Tibial artery (tissue), 4 donors: ENCODE measurements around the gene PRKAG2.
A peak's percentile ranks its signal among the peaks of the same experiment; 100 is the strongest.

Experiments used
- DNase-seq, 2 donors: peaks; one replicate each; pipeline ENCODE4 v3.0.0-alpha.2; 2019
- H3K27ac ChIP-seq, 2 donors: fragments of 200-600 bp; sonication (generic) in 1 of 2; 1 replicate in 1 of 2; 2 replicates in 1 of 2; pipeline ENCODE4 v1.5.1; 2018 to 2019; ENCODE audit warnings: mild to moderate bottlenecking in 1 of 2
- H3K27me3 ChIP-seq, 2 donors: fragments of 200-600 bp; sonication (generic) in 1 of 2; one replicate each; pipeline versions ENCODE4 v1.5.1 to v1.6.0; 2016 to 2019
- H3K36me3 ChIP-seq, 3 donors: fragments of 200-600 bp; sonication (generic) in 2 of 3; one replicate each; pipeline ENCODE4 v1.5.1; 2016 to 2019; ENCODE audit warnings: mild to moderate bottlenecking in 2 of 3
- H3K4me1 ChIP-seq, 4 donors: fragments of 200-600 bp; sonication (generic) in 2 of 4; 1 replicate in 3 of 4; 2 replicates in 1 of 4; pipeline ENCODE4 v1.5.1; 2016 to 2019
- H3K4me3 ChIP-seq, 2 donors: fragments of 200-600 bp; sonication (generic) in 1 of 2; 1 replicate in 1 of 2; 2 replicates in 1 of 2; pipeline ENCODE4 v1.5.1; 2018 to 2019; ENCODE audit warnings: mild to moderate bottlenecking in 2 of 2
- H3K9me3 ChIP-seq, 3 donors: fragments of 200-600 bp; sonication (generic) in 1 of 3; one replicate each; pipeline ENCODE4 v1.5.1; 2016 to 2019
- CTCF ChIP-seq, 2 experiments: fragments of 200-600 bp in 1 of 2; fragments of 450-650 bp in 1 of 2; IDR thresholded peaks; one replicate each; pipeline ENCODE4 v1.5.1; 2017 to 2019; ENCODE audit warnings: antibody characterized with exemption in 2 of 2, mild to moderate bottlenecking in 1 of 2, moderate library complexity in 1 of 2
- intact Hi-C: fragments of 100-400 bp; cut with DNase I; formaldehyde crosslinking; loops from one replicate; pipeline ENCODE4 v1.15.0; 2023; ENCODE audit warnings: low total_unique reads

Gene PRKAG2

GRCh38 chr7:151661587-151661986 is 215.3 kb downstream of the PRKAG2 start:
- no peak for TF ChIP-seq CTCF (IDR thresholded peaks at IDR 0.05)
- H3K27ac ChIP-seq: peak overlapping the region in 1 of 2 donors; percentile 29
- peaks cover 0 to 64% (median 18%) of the 10 kb centered on the region in 4 donors for H3K4me1 ChIP-seq
- H3K36me3 ChIP-seq: no peaks in the 10 kb centered on the region
- intact Hi-C loops: no loop called here
- DNase-seq: no peak
- peaks cover 0 to 5% (median 0%) of the 10 kb centered on the region in 3 donors for H3K9me3 ChIP-seq
- H3K4me3 ChIP-seq: no peak overlapping the region
- no peaks in the 10 kb centered on the region for H3K27me3 ChIP-seq

- Histone ChIP-seq H3K27ac (no peak overlapping the region), H3K4me1 (peaks cover 0 to 51% (median 12%) of the 10 kb centered on the region in 4 donors), H3K4me3 (no peak overlapping the region), H3K9me3 (no peaks in the 10 kb centered on the region), H3K36me3 (no peaks in the 10 kb centered on the region), H3K27me3 (no peaks in the 10 kb centered on the region)
- intact Hi-C loops: no loop called here
- no peak for TF ChIP-seq CTCF (IDR thresholded peaks at IDR 0.05)
- no peak for DNase-seq
Observed at GRCh38 chr7:151660141-151660540, 216.8 kb downstream of the PRKAG2 start.

- H3K4me3 ChIP-seq: no peak overlapping the region
- intact Hi-C loops: no loop called here
- TF ChIP-seq CTCF (IDR thresholded peaks at IDR 0.05): no peak
- peaks cover 0 to 42% (median 6%) of the 10 kb centered on the region in 4 donors for H3K4me1 ChIP-seq
- DNase-seq: no peak
- no peaks in the 10 kb centered on the region for H3K9me3 ChIP-seq
- H3K36me3 ChIP-seq: no peaks in the 10 kb centered on the region
- H3K27me3 ChIP-seq: no peaks in the 10 kb centered on the region
- H3K27ac ChIP-seq: no peak overlapping the region
Observed at GRCh38 chr7:151659219-151659618, 217.7 kb downstream of the PRKAG2 start.

GRCh38 chr7:151658778-151659177 is 218.1 kb downstream of the PRKAG2 start:
- H3K9me3 ChIP-seq: no peaks in the 10 kb centered on the region
- DNase-seq: no peak
- no peak for TF ChIP-seq CTCF (IDR thresholded peaks at IDR 0.05)

GRCh38 chr7:151657173-151657572 is 219.7 kb downstream of the PRKAG2 start:
- Histone ChIP-seq H3K4me1 (peaks cover 0 to 24% (median 0%) of the 10 kb centered on the region in 4 donors), H3K27ac (peak overlapping the region; percentile 6 to 51), H3K4me3 (no peak overlapping the region), H3K27me3 (no peaks in the 10 kb centered on the region), H3K9me3 (no peaks in the 10 kb centered on the region), H3K36me3 (no peaks in the 10 kb centered on the region)
- DNase-seq: peak; percentile 47 to 81
- intact Hi-C loops: no loop called here
- no peak for TF ChIP-seq CTCF (IDR thresholded peaks at IDR 0.05)

More at GRCh38 chr7:151658778-151659177, 218.1 kb downstream of the PRKAG2 start:
- no peak overlapping the region for H3K27ac ChIP-seq
- H3K4me3 ChIP-seq: no peak overlapping the region
- H3K36me3 ChIP-seq: no peaks in the 10 kb centered on the region
- intact Hi-C loops: no loop called here
- H3K27me3 ChIP-seq: no peaks in the 10 kb centered on the region
- H3K4me1 ChIP-seq: peaks cover 0 to 38% (median 3%) of the 10 kb centered on the region in 4 donors

GRCh38 chr7:151655555-151655954 is 221.4 kb downstream of the PRKAG2 start:
- no peaks in the 10 kb centered on the region for H3K36me3 ChIP-seq
- intact Hi-C loops: no loop called here
- no peak overlapping the region for H3K4me3 ChIP-seq
- H3K9me3 ChIP-seq: no peaks in the 10 kb centered on the region
- no peak overlapping the region for H3K27ac ChIP-seq
- DNase-seq: no peak
- no peak for TF ChIP-seq CTCF (IDR thresholded peaks at IDR 0.05)
- H3K27me3 ChIP-seq: no peaks in the 10 kb centered on the region
- H3K4me1 ChIP-seq: peaks cover 0 to 34% (median 13%) of the 10 kb centered on the region in 4 donors
